ENCODE measurements around the gene GSTA5. TPM values are rescaled to one million over a fixed set of nuclear protein-coding genes. Genes with fewer than 3 reads are reported as not detected.
"Not testable (repeated sequence)": the region's sequence is repeated elsewhere in the genome, so short reads cannot be mapped to it uniquely, and the experiment has no call there.

GSTA5 gene
- polyA plus RNA-seq, 2 of the 4 experiments (the other 2 are of a cell fraction): not detected

GRCh38 chr6:52826513-52826912 is 14.1 kb downstream of the GSTA5 start (continued):
- TF ChIP-seq HES2 (IDR thresholded peaks at IDR 0.05) (no peak), ATOH8 (CRISPR knock-in tag; IDR thresholded peaks at IDR 0.05; ENCODE audit: low read depth) (no peak), CHD2 (IDR thresholded peaks at IDR 0.05; ENCODE audit: low read length, partially characterized antibody) (no peak), RFX5 (IDR thresholded peaks at IDR 0.05) (no peak)

- H3K9me3 ChIP-seq; ATAC-seq; DNase-seq (ENCODE audit: low read depth in 1 of 2, low spot score in 1 of 2); CTCF ChIA-PET; H3K27ac ChIP-seq; H3K4me3 ChIP-seq; FAIRE-seq; H3K4me2 ChIP-seq; H3K4me1 ChIP-seq; POLR2A ChIA-PET: not testable (repeated sequence)
- WGBS (ENCODE audit: missing lambda C conversion rate): 51% methylated on average over 4 of the region's 4 CpGs
Observed at GRCh38 chr6:52825900-52826459, 14.6 kb downstream of the GSTA5 start.

- H3K4me3 ChIP-seq; CTCF ChIA-PET; H3K4me1 ChIP-seq; POLR2A ChIA-PET; ATAC-seq; FAIRE-seq; H3K4me2 ChIP-seq; H3K9me3 ChIP-seq; DNase-seq (ENCODE audit: low read depth in 1 of 2, low spot score in 1 of 2); H3K27ac ChIP-seq: not testable (repeated sequence)
- WGBS (ENCODE audit: missing lambda C conversion rate): no CpG with 5 or more reads among the region's 25 CpGs
Observed at GRCh38 chr6:52825270-52825793, 15.3 kb downstream of the GSTA5 start.

GRCh38 chr6:52821842-52822241 is 18.8 kb downstream of the GSTA5 start:
- FAIRE-seq (no peak), ATAC-seq (no peak), DNase-seq (ENCODE audit: low read depth in 1 of 2, low spot score in 1 of 2) (no peak)
- no peak overlapping the region for H3K4me2 ChIP-seq
- H3K27ac ChIP-seq: no peak overlapping the region
- no peaks in the 10 kb centered on the region for H3K9me3 ChIP-seq
- 50% methylated on average over 1 of the region's 1 CpG for WGBS (ENCODE audit: missing lambda C conversion rate)
- H3K4me3 ChIP-seq: no peak overlapping the region
- TF ChIP-seq ZC3H11A (IDR thresholded peaks at IDR 0.05) (no peak), NPAS2 (CRISPR knock-in tag; IDR thresholded peaks at IDR 0.05; ENCODE audit: borderline replicate concordance) (no peak)
- CTCF ChIA-PET: no interaction called here
- POLR2A ChIA-PET: no interaction called here
- no peaks in the 10 kb centered on the region for H3K4me1 ChIP-seq

GRCh38 chr6:52820198-52820597 is 20.4 kb downstream of the GSTA5 start:
- no peak overlapping the region for H3K4me3 ChIP-seq
- H3K4me2 ChIP-seq: no peak overlapping the region
- 84% methylated on average over 2 of the region's 2 CpGs for WGBS (ENCODE audit: missing lambda C conversion rate)
- DNase-seq (ENCODE audit: low read depth in 1 of 2, low spot score in 1 of 2) (no peak), ATAC-seq (no peak), FAIRE-seq (no peak)
- POLR2A ChIA-PET: no interaction called here
- no peak for TF ChIP-seq ELK1 (IDR thresholded peaks at IDR 0.05; ENCODE audit: low read depth, low read length)
- TF ChIP-seq RNF2 (IDR thresholded peaks at IDR 0.05; ENCODE audit: borderline replicate concordance, low read depth): no peak
- TF ChIP-seq ZC3H11A (IDR thresholded peaks at IDR 0.05): no peak
- no peak for TF ChIP-seq HMGXB4 (CRISPR knock-in tag; IDR thresholded peaks at IDR 0.05; ENCODE audit: borderline replicate concordance)
- TF ChIP-seq BCL3 (IDR thresholded peaks at IDR 0.05): no peak
- no peak for TF ChIP-seq REST (IDR thresholded peaks at IDR 0.05)
- TF ChIP-seq HEYL (CRISPR knock-in tag; IDR thresholded peaks at IDR 0.05): no peak
- no peak for TF ChIP-seq RARB (CRISPR knock-in tag; IDR thresholded peaks at IDR 0.05)
- CTCF ChIA-PET: no interaction called here
- H3K4me1 ChIP-seq: no peaks in the 10 kb centered on the region
- H3K9me3 ChIP-seq: no peaks in the 10 kb centered on the region
- no peak overlapping the region for H3K27ac ChIP-seq
